NCI-H2081 (cell line): ENCODE results near the gene FAM3D.
"Not testable (repeated sequence)": the region's sequence is repeated elsewhere in the genome, so short reads cannot be mapped to it uniquely, and the experiment has no call there.

ENCODE experiments used
- DNase-seq, 2 experiments: peaks; one replicate each; lab custom pipeline; 2025; lab: John Stamatoyannopoulos, UW

FAM3D gene

GRCh38 chr3:58683466-58683865, 16.9 kb upstream of the FAM3D start:
- DNase-seq = no peak

- DNase-seq = no peak
Observed at GRCh38 chr3:58683001-58683458, 16.5 kb upstream of the FAM3D start.

- DNase-seq = no peak
Observed at GRCh38 chr3:58681863-58682262, 15.3 kb upstream of the FAM3D start.

GRCh38 chr3:58680879-58681525, 14.4 kb upstream of the FAM3D start:
- no peak for DNase-seq

GRCh38 chr3:58679974-58680666, 13.5 kb upstream of the FAM3D start:
- DNase-seq = no peak

- no peak for DNase-seq
Observed at GRCh38 chr3:58679446-58679845, 12.9 kb upstream of the FAM3D start.

- DNase-seq = not testable (repeated sequence)
Observed at GRCh38 chr3:58678177-58678970, 11.8 kb upstream of the FAM3D start.

GRCh38 chr3:58672880-58673279, 6.3 kb upstream of the FAM3D start:
- DNase-seq = no peak

- DNase-seq = no peak
Observed at GRCh38 chr3:58672451-58672850, 5.9 kb upstream of the FAM3D start.

- no peak for DNase-seq
Observed at GRCh38 chr3:58670506-58671135, 4.0 kb upstream of the FAM3D start.

GRCh38 chr3:58668247-58668646, 1.7 kb upstream of the FAM3D start:
- no peak for DNase-seq

GRCh38 chr3:58667704-58668103, 1.1 kb upstream of the FAM3D start:
- no peak for DNase-seq

- DNase-seq = no peak
Observed at GRCh38 chr3:58667229-58667628, 655 bp upstream of the FAM3D start.

GRCh38 chr3:58665405-58665804, 1.2 kb downstream of the FAM3D start:
- no peak for DNase-seq

- DNase-seq = no peak
Observed at GRCh38 chr3:58664611-58665010, 2.0 kb downstream of the FAM3D start.

- DNase-seq = no peak
Observed at GRCh38 chr3:58661836-58662420, 4.6 kb downstream of the FAM3D start.

- no peak for DNase-seq
Observed at GRCh38 chr3:58660998-58661397, 5.6 kb downstream of the FAM3D start.

- DNase-seq = no peak
Observed at GRCh38 chr3:58659051-58659675, 7.4 kb downstream of the FAM3D start.

GRCh38 chr3:58658508-58658907, 8.1 kb downstream of the FAM3D start:
- no peak for DNase-seq

GRCh38 chr3:58657571-58658141, 8.9 kb downstream of the FAM3D start:
- DNase-seq = no peak

GRCh38 chr3:58657036-58657520, 9.5 kb downstream of the FAM3D start:
- no peak for DNase-seq
